ACHN (cell line): ENCODE data around the gene SCGN.

ENCODE experiments used
- DNase-seq: peaks from one replicate; pipeline ENCODE4 v3.0.0-alpha.2; 2015
- in situ Hi-C: cut with HindIII; loops from 2 replicates; pipeline ENCODE4 v1.10.0; 2017; ENCODE audit warnings: low sequenced_read_pairs, low pct_ligation_motif_present, low pct_unique_long_range_greater_than_20kb

The SCGN gene

GRCh38 chr6:25675167-25675566 lies 23.2 kb downstream of the SCGN start:
- DNase-seq, result no peak
- in situ Hi-C loops, result no loop called here

GRCh38 chr6:25676775-25677174 lies 24.8 kb downstream of the SCGN start:
- in situ Hi-C loops, result no loop called here
- DNase-seq, result no peak

- in situ Hi-C loops, result no loop called here
- no peak for DNase-seq
Observed at GRCh38 chr6:25681848-25682247, 29.8 kb downstream of the SCGN start.

- in situ Hi-C loops, result no loop called here
- no peak for DNase-seq
Observed at GRCh38 chr6:25682324-25682723, 30.3 kb downstream of the SCGN start.

DNA sequence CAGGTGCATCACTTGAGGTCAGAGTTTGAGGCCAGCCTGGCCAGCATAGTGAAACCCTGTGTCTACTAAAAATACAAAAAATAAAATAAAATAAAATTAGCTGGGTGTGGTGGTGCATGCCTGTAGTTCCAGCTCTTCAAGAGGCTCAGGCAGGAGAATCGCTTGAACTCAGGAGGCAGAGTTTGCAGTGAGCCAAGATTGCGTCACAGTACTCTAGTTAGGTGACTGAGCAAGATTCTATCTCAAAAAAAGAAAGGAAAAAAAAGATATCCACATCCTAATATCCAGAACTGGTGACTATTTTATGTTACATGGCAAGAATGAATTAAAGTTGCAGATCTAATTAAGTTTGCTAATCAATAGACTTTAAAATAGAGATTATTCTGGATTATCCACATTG lies 32.5 kb downstream of the SCGN start:
- DNase-seq, result no peak
- in situ Hi-C loops, result no loop called here

DNA sequence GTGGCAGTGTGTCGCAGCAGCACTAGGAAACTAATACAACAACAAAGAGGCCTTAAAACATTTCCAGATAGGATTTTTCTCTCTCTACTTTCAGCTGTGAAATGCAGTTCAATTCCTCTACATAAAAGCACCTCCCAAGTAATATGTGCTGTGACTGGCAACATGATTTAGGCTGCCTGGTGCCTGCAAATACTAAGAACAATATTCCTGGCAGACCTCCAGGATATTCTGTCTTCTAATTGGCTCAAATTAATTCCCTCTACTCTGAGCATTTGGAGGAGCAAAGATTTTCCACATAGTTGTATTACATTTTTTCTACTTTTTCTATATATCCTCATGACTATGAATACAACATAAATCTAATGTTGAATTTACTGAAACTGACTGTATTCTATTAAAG lies 33.2 kb downstream of the SCGN start:
- in situ Hi-C loops, result no loop called here
- no peak for DNase-seq

GRCh38 chr6:25685896-25686295 lies 33.9 kb downstream of the SCGN start:
- DNase-seq, result no peak
- in situ Hi-C loops, result no loop called here

DNA sequence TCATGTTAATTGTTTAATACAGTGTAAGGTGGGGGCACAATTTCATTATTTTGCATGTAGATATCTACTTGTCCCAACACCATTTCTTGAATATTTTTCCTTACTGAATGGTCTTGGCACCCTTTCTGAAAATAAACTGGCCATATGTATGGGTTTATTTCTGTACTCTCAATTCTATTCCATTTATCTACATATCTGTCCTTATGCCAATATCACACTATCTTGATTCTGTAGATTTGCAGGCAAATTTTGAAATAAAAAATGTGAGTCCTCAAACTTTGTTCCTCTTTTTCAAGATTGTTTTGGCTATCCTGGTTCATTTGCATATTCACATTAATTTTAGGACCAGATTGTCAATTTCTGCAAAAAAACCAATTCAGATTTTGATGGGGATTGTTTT lies 34.8 kb downstream of the SCGN start:
- in situ Hi-C loops, result no loop called here
- DNase-seq, result no peak

DNA sequence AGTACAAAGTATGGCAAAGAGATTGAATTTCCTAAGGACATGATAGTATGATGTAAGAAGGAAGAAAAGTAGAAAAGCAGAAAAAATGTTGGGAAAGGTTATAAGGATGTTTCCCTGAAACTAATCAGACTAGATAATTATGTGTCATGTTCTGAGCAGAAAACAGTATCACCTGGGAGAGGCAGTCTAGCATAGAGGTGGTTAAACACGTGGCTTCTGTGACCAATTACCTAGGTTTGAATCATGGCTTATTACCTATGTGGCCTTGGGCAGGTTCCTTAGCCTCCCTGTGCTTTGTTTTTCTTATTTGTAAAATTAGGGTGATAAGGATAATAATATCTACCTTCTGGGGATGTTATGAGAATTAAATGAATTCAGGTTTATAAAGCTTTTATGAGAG lies 38.0 kb downstream of the SCGN start:
- in situ Hi-C loops, result no loop called here
- no peak for DNase-seq

DNA sequence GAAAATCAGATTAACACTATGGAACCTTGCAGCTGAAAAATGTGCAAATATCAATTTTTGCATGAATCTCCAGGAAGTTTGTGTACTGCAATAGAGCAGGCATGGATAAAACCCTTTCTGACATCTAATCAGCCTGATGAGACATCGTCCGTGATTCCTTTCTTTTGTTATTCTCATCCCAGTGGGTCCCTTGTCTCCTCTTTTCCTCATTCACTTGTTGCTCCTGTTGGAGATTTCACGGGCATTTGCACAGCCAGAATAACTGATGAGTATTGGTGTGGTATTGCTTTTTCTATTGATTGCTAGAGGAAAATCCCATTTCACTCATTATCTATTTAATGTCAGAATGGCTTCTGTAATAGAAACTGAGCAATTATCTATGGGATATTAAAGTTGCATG lies 39.9 kb downstream of the SCGN start:
- DNase-seq, result no peak
- in situ Hi-C loops, result no loop called here

- in situ Hi-C loops, result no loop called here
Observed at GRCh38 chr6:25692472-25692871, 40.5 kb downstream of the SCGN start.

GRCh38 chr6:25694366-25694765 lies 42.4 kb downstream of the SCGN start:
- in situ Hi-C loops, result no loop called here

More at GRCh38 chr6:25692472-25692871, 40.5 kb downstream of the SCGN start:
- DNase-seq, result peak; percentile 29

GRCh38 chr6:25695671-25696070 lies 43.7 kb downstream of the SCGN start:
- no peak for DNase-seq
- in situ Hi-C loops, result no loop called here

More at GRCh38 chr6:25694366-25694765, 42.4 kb downstream of the SCGN start:
- no peak for DNase-seq

DNA sequence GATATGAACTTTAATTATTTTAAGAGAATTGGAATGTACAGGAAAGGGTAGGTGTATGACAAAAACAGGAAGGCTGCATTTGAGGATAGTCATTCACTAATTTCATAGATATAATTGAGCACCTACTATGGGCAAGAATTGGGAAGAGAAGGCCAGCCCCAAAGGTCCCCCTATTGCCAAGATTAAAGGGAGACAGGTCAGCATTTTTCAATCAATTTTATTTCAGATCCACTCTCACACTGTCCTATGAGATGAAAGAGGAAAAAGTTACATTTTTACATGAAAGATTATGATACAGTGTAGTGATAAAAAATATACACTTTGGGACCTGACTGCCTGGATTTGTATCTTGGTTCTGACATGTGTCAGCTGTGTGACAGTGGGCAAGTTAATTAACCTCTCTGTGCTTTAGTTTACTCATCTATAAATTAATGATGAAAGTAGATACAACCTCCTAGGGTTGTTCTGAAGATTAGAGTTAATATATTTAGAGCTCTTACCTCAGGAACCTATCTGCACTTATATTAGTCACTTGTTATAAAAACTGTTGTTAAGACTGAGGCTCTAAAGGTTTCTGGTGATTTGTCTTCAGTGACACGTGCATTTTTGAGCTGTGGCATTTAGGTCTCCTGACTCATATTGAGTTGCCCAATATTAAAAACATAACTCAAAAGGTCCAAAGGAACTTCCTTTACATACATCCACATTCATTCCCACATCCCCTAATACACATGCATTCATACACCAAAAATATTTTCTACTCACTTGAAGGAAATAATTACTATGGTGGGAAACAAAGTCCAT lies 45.7 kb downstream of the SCGN start:
- no peak for DNase-seq
- in situ Hi-C loops, result no loop called here

GRCh38 chr6:25698631-25699030 lies 46.6 kb downstream of the SCGN start:
- in situ Hi-C loops, result no loop called here
- no peak for DNase-seq

- in situ Hi-C loops, result no loop called here
Observed at GRCh38 chr6:25699649-25700048, 47.6 kb downstream of the SCGN start.

GRCh38 chr6:25700761-25701160 lies 48.7 kb downstream of the SCGN start:
- no peak for DNase-seq
- in situ Hi-C loops, result no loop called here

More at GRCh38 chr6:25699649-25700048, 47.6 kb downstream of the SCGN start:
- no peak for DNase-seq

DNA sequence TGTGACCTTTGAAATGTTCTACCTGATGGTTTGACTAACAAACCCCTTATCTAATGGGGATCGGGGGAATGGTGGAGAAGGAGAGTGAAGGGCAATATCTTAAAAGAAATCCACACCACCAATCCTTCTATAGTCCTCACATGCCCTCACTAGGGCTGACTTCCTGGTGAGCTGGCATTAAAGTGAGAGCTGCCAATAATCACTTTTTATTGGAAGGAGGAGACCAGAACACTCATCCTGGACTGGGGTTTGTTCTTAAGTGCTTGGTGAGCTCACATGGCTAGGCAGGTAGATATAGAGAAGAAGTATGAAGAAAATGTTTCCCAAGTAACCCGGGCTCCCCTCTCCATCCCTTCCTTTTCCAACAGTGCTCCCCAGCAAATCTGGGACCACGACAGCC lies 49.8 kb downstream of the SCGN start:
- DNase-seq, result no peak
- in situ Hi-C loops, result no loop called here

GRCh38 chr6:25703005-25703404 lies 51.0 kb downstream of the SCGN start:
- DNase-seq, result no peak
- in situ Hi-C loops, result no loop called here

DNA sequence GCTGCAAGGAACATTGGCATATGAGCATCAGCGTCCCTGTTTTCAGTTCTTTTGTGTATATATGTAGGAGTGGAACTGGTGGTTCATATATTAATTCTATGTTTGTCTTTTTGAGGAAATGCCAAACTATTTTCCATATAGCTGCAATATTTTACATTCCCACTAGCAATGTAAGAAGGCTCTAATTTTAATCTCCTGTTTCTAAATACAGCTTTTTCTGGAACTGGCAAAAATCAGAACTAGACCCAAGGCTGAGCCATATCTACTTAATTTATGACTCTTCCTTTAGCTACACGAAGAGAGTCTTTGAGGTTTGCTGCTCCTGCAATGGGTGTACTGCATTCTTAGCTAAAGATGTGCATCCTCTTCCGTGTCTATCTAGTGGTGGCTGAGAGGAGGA lies 52.0 kb downstream of the SCGN start:
- no peak for DNase-seq
- in situ Hi-C loops, result no loop called here
